Motor neuron (in vitro differentiated cells): Measurements from ENCODE around the gene CCDC38. TPM values are rescaled to one million over a fixed set of nuclear protein-coding genes. Genes with fewer than 3 reads are reported as not detected.
A peak's percentile ranks its signal among the peaks of the same experiment; 100 is the strongest.

Source experiments
- ATAC-seq, 8 experiments: fragments of 200-7000 bp; cut with Tn5 transposase; replicated peaks in 6 of 8; 2 replicates each; pipeline ENCODE4 v1.8.0; 2021; ENCODE audit warnings: mild to moderate bottlenecking in 8 of 8, moderate library complexity in 8 of 8
- H3K27ac ChIP-seq, 2 donors: fragments of 250-450 bp; sonication (Bioruptor Pico); 2 replicates each; pipeline ENCODE4 v1.9.0; 2021; ENCODE audit warnings: antibody characterized with exemption in 2 of 2, mild to moderate bottlenecking in 2 of 2, moderate library complexity in 1 of 2
- H3K4me1 ChIP-seq, 2 donors: fragments of 250-450 bp; sonication (Bioruptor Pico); replicated peaks in 1 of 2; 2 replicates each; pipeline ENCODE4 v1.6.1; 2021; ENCODE audit warnings: antibody characterized with exemption in 2 of 2, mild to moderate bottlenecking in 2 of 2, moderate library complexity in 1 of 2
- H3K4me3 ChIP-seq, 5 donors: fragments of 250-450 bp; sonication (Bioruptor Pico); 2 replicates each; pipeline ENCODE4 v1.9.0; 2021; ENCODE audit warnings: antibody characterized with exemption in 5 of 5, mild to moderate bottlenecking in 5 of 5, moderate library complexity in 4 of 5
- WGBS, 10 experiments: fragments of 450-650 bp; shearing (Covaris generic); methylation state at CpG; one replicate each; pipeline ENCODE4 v1.0.0; 2022; 5-methylcytosine and 5-hydroxymethylcytosine counted together
- in situ Hi-C, 9 experiments: fragments of 400-800 bp; cut with MboI; loops; one replicate each; pipeline ENCODE4 v1.15.0; 2021; ENCODE audit warnings: low sequenced_read_pairs in 9 of 9, low pct_unique_long_range_greater_than_20kb in 2 of 9; ENCODE audit not compliant: unreplicated experiment in 9 of 9
- total RNA-seq, 8 experiments: library from RNA; unstranded; fragments of 300-600 nt; gene quantifications; 2 replicates each; pipeline versions ENCODE4 v1.2.3 to v1.2.4, GENCODE V29; 2022

CCDC38 gene
- total RNA-seq, 8 experiments from 2014 or later: 0.37 to 2.2 (median 1.0) TPM

- WGBS, 10 experiments: 5 to 100% (median 32%) methylated on average over 1 to 4 of the region's 10 CpGs; no CpG with 5 or more reads in 3 of the 10 experiments
- no peaks in the 10 kb centered on the region for H3K4me1 ChIP-seq
- ATAC-seq: peak in 3 of 8 experiments; percentile 23 to 39 (median 32)
Observed at GRCh38 chr12:95837240-95838038, 105.0 kb downstream of the CCDC38 start.

GRCh38 chr12:95836630-95837239 is 105.7 kb downstream of the CCDC38 start:
- ATAC-seq: peak in 4 of 8 experiments; percentile 11 to 51 (median 40)
- WGBS, 10 experiments: no CpG with 5 or more reads among the region's 1 CpG

More at GRCh38 chr12:95837240-95838038, 105.0 kb downstream of the CCDC38 start:
- H3K4me3 ChIP-seq: no peak overlapping the region
- in situ Hi-C loops: no loop called here
- no peak overlapping the region for H3K27ac ChIP-seq

GRCh38 chr12:95836185-95836609 is 106.2 kb downstream of the CCDC38 start:
- 0 to 100% (median 57%) methylated on average over 1 to 3 of the region's 3 CpGs; no CpG with 5 or more reads in 1 of the 10 experiments for WGBS, 10 experiments
- in situ Hi-C loops: no loop called here
- Histone ChIP-seq H3K4me1 (no peaks in the 10 kb centered on the region), H3K4me3 (no peak overlapping the region), H3K27ac (no peak overlapping the region)
- peak in 5 of 8 experiments; percentile 36 to 91 (median 87) for ATAC-seq

More at GRCh38 chr12:95836630-95837239, 105.7 kb downstream of the CCDC38 start:
- H3K27ac ChIP-seq: no peak overlapping the region
- in situ Hi-C loops: no loop called here
- H3K4me3 ChIP-seq: no peak overlapping the region
- no peaks in the 10 kb centered on the region for H3K4me1 ChIP-seq

GRCh38 chr12:95834572-95834971 is 107.8 kb downstream of the CCDC38 start:
- in situ Hi-C loops: no loop called here

GRCh38 chr12:95830335-95831089 is 111.9 kb downstream of the CCDC38 start:
- 41 to 100% (median 76%) methylated on average over 1 to 2 of the region's 2 CpGs for WGBS, 10 experiments
- Histone ChIP-seq H3K27ac (no peak overlapping the region), H3K4me3 (no peak overlapping the region), H3K4me1 (peaks cover 0 to 3% of the 10 kb centered on the region in 2 donors)
- no peak for ATAC-seq
- in situ Hi-C loops: no loop called here

More at GRCh38 chr12:95834572-95834971, 107.8 kb downstream of the CCDC38 start:
- no peak for ATAC-seq
- Histone ChIP-seq H3K27ac (no peak overlapping the region), H3K4me1 (no peaks in the 10 kb centered on the region), H3K4me3 (no peak overlapping the region)
- 67 to 100% (median 83%) methylated on average over 1 of the region's 1 CpG; no CpG with 5 or more reads in 4 of the 10 experiments for WGBS, 10 experiments

- peaks cover 0 to 3% of the 10 kb centered on the region in 2 donors for H3K4me1 ChIP-seq
- ATAC-seq: no peak
- no peak overlapping the region for H3K4me3 ChIP-seq
- no peak overlapping the region for H3K27ac ChIP-seq
- in situ Hi-C loops: no loop called here
Observed at GRCh38 chr12:95829395-95829794, 113.0 kb downstream of the CCDC38 start.

- no peak overlapping the region for H3K4me3 ChIP-seq
- 0% methylated on average over 1 of the region's 1 CpG; no CpG with 5 or more reads in 2 of the 10 experiments for WGBS, 10 experiments
- no peak overlapping the region for H3K27ac ChIP-seq
- peak in 4 of 8 experiments; percentile 57 to 75 (median 64) for ATAC-seq
- in situ Hi-C loops: loop anchor here in 6 of 9 experiments (25.0 kb wide), 1 partner anchor 233 kb away; no protein-coding TSS in a partner anchor
- peaks cover 0 to 3% of the 10 kb centered on the region in 2 donors for H3K4me1 ChIP-seq
Observed at GRCh38 chr12:95820096-95820703, 122.2 kb downstream of the CCDC38 start.

Other genes starting within 250 kb of the CCDC38 start
- gene NTN4, start 151.8 kb downstream of the CCDC38 start, total RNA-seq: 10 to 100 TPM in 3 of 8 experiments, 1 to 10 TPM in 5; 4.3 to 50.8 (median 8.7) TPM
- 10 to 100 TPM; 31.9 to 77.2 (median 41.7) TPM for gene SNRPF, start 83.7 kb downstream of the CCDC38 start, total RNA-seq
- gene AMDHD1, start 717 bp upstream of the CCDC38 start, total RNA-seq: 1 to 10 TPM in 5 of 8 experiments, under 1 TPM in 3; 0.27 to 9.9 (median 1.2) TPM
- 10 to 100 TPM in 1 of 8 experiments, 1 to 10 TPM in 2, under 1 TPM in 5; under 0.01 to 32.4 (median 0.58) TPM for gene HAL, start 53.7 kb upstream of the CCDC38 start, total RNA-seq
- gene LTA4H, start 93.0 kb upstream of the CCDC38 start, total RNA-seq: 100 to 1,000 TPM in 3 of 8 experiments, 10 to 100 TPM in 5; 56.7 to 258 (median 66.9) TPM